Epithelial cell of esophagus (primary cell): Measurements from ENCODE around the gene SLC26A4.

ENCODE experiments used
- DNase-seq: peaks from one replicate; pipeline ENCODE4 v3.0.0; 2010; ENCODE audit warnings: low read depth
- H3K4me3 ChIP-seq: 2 replicates; pipeline ENCODE4 v1.5.1; 2011; ENCODE audit warnings: mild to moderate bottlenecking, low read length, control low read depth
- TF ChIP-seq, protein P1 (sequence below): IDR thresholded peaks from 2 replicates; pipeline ENCODE4 v1.5.1; 2011; ENCODE audit warnings: low read depth, mild to moderate bottlenecking, low read length, control low read depth, inconsistent platforms; ENCODE audit not compliant: insufficient read depth; ENCODE audit errors: missing control alignments

Gene SLC26A4

DNA sequence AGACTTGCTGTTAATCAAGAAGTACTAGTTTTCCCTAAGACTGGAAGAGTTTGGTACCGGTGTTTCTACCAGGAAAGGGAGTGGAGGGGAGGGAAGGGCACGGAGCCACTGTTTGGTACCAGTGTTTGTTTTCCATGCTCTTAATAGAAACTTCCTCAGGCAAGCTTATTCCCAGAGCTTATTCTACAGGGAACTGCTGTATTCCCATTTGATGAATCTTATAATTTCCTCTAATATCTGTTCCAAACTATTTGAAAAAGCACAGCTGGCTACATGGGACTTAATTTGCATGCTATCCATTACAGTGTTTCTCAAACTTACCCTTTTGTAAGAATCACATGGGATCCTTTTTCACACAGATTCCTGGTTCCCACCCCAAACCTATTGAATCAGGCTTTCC, 23.7 kb downstream of the SLC26A4 start:
- no peak overlapping the region for H3K4me3 ChIP-seq
- DNase-seq: no peak
- TF ChIP-seq, protein P1, sequence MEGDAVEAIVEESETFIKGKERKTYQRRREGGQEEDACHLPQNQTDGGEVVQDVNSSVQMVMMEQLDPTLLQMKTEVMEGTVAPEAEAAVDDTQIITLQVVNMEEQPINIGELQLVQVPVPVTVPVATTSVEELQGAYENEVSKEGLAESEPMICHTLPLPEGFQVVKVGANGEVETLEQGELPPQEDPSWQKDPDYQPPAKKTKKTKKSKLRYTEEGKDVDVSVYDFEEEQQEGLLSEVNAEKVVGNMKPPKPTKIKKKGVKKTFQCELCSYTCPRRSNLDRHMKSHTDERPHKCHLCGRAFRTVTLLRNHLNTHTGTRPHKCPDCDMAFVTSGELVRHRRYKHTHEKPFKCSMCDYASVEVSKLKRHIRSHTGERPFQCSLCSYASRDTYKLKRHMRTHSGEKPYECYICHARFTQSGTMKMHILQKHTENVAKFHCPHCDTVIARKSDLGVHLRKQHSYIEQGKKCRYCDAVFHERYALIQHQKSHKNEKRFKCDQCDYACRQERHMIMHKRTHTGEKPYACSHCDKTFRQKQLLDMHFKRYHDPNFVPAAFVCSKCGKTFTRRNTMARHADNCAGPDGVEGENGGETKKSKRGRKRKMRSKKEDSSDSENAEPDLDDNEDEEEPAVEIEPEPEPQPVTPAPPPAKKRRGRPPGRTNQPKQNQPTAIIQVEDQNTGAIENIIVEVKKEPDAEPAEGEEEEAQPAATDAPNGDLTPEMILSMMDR: no peak

DNA sequence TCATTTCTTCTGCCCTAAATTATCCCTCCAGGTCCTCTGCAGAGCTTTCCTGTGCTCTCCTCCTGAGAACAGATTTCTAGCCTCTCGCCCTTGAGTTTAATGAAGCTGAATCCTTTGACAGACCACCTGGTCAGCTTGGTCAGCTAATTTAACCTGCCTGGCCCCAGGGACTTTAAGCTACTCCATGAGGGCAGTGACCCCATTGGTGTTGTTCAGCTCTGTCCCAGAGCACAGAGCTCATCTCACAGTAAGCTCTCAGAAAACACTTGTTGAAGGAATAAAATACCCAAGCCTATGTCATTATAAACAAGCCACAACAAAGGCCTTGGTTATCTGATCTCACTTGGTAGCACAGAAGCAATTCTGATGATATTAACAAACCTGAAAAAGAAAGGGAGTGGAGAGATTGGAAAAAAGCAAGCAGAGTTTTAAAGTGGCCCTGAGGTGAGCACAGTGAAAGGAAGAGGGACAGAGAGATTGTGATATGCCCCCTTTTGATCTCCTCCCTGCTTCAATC, 24.4 kb downstream of the SLC26A4 start:
- no peak for DNase-seq
- no peak overlapping the region for H3K4me3 ChIP-seq
- TF ChIP-seq, protein P1: no peak

DNA sequence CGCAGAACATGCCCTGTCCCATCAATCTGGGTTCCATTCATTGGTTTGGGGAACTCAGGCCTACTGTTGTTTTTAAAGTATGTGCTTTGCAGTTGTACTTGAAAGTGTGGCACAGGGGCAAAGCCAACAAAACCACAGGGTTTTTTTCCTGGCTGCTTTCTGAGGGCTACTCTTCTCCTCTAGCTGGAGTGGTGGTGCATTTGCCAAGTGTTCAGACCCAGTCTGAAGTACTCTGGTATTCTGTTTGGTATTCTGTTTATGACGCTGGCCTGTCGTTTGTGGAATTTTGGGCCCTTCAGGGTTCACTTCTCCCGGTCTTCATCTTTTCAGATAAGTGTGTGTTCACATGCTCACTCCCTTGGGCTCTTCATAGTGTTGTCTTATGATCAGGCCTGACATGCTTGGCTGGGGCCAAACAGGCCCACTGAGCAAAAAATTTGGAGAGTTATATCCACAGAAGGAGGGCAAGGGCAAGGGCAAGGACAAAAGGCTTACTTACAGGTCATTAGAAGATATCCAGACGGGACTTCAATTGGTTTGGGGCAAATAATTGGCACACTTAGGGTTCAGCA, 26.3 kb downstream of the SLC26A4 start:
- H3K4me3 ChIP-seq: no peak overlapping the region
- no peak for DNase-seq
- TF ChIP-seq, protein P1: no peak

DNA sequence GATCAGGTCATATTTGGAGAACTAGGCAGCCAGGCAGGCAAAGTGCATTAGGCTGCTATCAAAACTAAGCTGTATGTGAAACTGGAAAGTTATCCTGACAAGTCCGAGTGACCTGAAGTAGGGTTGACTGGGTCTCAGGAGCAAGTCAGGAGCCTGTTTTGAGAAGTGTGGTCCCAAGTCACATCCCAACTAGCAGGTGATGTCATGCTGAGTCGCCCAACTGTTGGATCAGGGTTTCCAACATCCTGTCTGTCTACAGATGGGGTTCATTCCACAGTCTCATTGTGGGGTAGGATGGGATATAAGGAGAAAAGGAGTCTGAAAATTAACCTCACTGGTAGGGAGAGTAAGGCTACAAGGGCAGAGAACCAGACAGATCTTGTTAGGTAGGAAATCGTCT, 27.0 kb downstream of the SLC26A4 start:
- no peak overlapping the region for H3K4me3 ChIP-seq
- peak; percentile 54 for DNase-seq
- TF ChIP-seq, protein P1: no peak

DNA sequence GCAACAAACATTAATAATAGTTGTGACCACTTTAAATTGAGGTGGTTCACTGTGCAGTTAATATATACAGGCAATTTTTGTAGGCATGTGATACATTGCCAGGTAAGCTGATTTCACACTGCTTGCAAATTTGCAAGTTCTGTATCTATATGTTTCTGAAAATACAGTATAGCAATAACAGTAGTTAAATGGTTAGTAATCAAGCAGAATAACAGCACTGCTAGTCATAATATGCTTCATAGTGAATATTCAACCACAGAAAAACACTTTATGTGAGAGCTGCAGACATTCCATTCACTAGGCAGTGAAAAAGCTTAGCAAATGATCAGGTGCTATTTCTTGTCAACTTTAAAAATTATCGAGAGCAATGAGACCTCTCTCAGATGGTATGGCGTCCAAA, 28.9 kb downstream of the SLC26A4 start:
- H3K4me3 ChIP-seq: no peak overlapping the region
- TF ChIP-seq, protein P1: no peak
- DNase-seq: no peak

DNA sequence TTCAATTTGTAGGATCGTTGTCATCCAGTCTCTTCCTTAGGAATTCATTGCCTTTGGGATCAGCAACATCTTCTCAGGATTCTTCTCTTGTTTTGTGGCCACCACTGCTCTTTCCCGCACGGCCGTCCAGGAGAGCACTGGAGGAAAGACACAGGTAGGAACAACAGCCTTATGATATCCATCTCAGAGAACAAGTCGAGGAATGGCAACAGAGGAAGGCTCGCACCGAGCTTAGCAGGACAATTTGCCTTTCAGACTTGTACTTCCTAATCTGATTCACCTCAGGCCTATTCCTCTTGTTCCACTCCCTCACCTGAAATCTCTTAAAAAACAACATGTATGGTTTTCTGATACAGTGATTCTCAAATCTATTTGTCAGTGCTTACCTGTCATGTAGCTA, 29.5 kb downstream of the SLC26A4 start:
- TF ChIP-seq, protein P1: no peak
- no peak for DNase-seq

DNA sequence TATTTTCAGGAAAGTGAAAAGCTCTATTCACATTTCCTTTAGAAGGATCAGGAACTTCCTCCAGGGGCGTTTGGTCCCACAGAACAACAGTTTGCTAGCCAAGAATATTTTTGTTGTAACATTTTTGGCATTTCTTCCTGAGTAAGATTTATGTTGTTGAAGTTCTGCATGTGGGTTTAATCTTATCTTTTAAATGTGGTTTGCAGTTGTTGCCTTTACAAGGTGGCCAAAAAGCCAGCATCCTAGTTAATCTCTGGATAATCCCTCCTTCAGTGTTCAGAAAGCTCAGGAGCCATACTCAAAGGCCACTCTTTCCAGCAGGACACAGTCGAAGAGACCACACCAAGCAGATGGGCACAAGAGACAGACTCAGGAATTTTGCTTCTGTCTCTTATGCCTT, 30.0 kb downstream of the SLC26A4 start:
- TF ChIP-seq, protein P1: no peak
- DNase-seq: no peak
- no peak overlapping the region for H3K4me3 ChIP-seq

More for the DNA sequence above, 29.5 kb downstream of the SLC26A4 start:
- no peak overlapping the region for H3K4me3 ChIP-seq
